ENCODE data around the gene CD300H.
A peak's percentile ranks its signal among the peaks of the same experiment; 100 is the strongest.

Gene CD300H

GRCh38 chr17:74536890-74537289, 30.4 kb downstream of the CD300H start:
- TF ChIP-seq TAF1 (IDR thresholded peaks at IDR 0.05; ENCODE audit: borderline replicate concordance, low read depth, low read length): no peak
- TF ChIP-seq POLR2AphosphoS5 (IDR thresholded peaks at IDR 0.05; ENCODE audit: low read depth, low read length): no peak
- no peak for TF ChIP-seq POLR2A (IDR thresholded peaks at IDR 0.05; ENCODE audit: low read depth, low read length)
- FAIRE-seq: no peak

GRCh38 chr17:74532115-74532514, 35.2 kb downstream of the CD300H start:
- FAIRE-seq: no peak
- no peak for TF ChIP-seq POLR2A (IDR thresholded peaks at IDR 0.05; ENCODE audit: low read depth, low read length)
- no peak for TF ChIP-seq POLR2AphosphoS5 (IDR thresholded peaks at IDR 0.05; ENCODE audit: low read depth, low read length)
- TF ChIP-seq TAF1 (IDR thresholded peaks at IDR 0.05; ENCODE audit: borderline replicate concordance, low read depth, low read length): no peak
- no peak for DNase-seq (ENCODE audit: insufficient read length)

More at GRCh38 chr17:74536890-74537289, 30.4 kb downstream of the CD300H start:
- no peak for DNase-seq (ENCODE audit: insufficient read length)

- TF ChIP-seq TAF1 (IDR thresholded peaks at IDR 0.05; ENCODE audit: borderline replicate concordance, low read depth, low read length): no peak
- no peak for TF ChIP-seq POLR2A (IDR thresholded peaks at IDR 0.05; ENCODE audit: low read depth, low read length)
- TF ChIP-seq POLR2AphosphoS5 (IDR thresholded peaks at IDR 0.05; ENCODE audit: low read depth, low read length): no peak
- DNase-seq (ENCODE audit: insufficient read length): no peak
- FAIRE-seq: no peak
Measured at GRCh38 chr17:74531231-74531761, 36.0 kb downstream of the CD300H start, which contains the start of gene CD300LB. Gene CD300LB (minus strand): TSS chr17:74531475. CDS start chr17:74531350, 125 bp downstream.

GRCh38 chr17:74530831-74531150, 36.5 kb downstream of the CD300H start:
- DNase-seq (ENCODE audit: insufficient read length): no peak
- TF ChIP-seq POLR2AphosphoS5 (IDR thresholded peaks at IDR 0.05; ENCODE audit: low read depth, low read length): no peak
- TF ChIP-seq POLR2A (IDR thresholded peaks at IDR 0.05; ENCODE audit: low read depth, low read length): no peak
- FAIRE-seq: no peak

GRCh38 chr17:74529243-74529642, 38.1 kb downstream of the CD300H start:
- FAIRE-seq (no peak), DNase-seq (ENCODE audit: insufficient read length) (no peak)
- TF ChIP-seq POLR2AphosphoS5 (IDR thresholded peaks at IDR 0.05; ENCODE audit: low read depth, low read length): no peak
- TF ChIP-seq POLR2A (IDR thresholded peaks at IDR 0.05; ENCODE audit: low read depth, low read length): no peak
- TF ChIP-seq TAF1 (IDR thresholded peaks at IDR 0.05; ENCODE audit: borderline replicate concordance, low read depth, low read length): no peak

GRCh38 chr17:74528491-74529199, 38.7 kb downstream of the CD300H start:
- FAIRE-seq (peak; percentile 76), DNase-seq (ENCODE audit: insufficient read length) (no peak)
- TF ChIP-seq TAF1 (IDR thresholded peaks at IDR 0.05; ENCODE audit: borderline replicate concordance, low read depth, low read length) (no peak), POLR2AphosphoS5 (IDR thresholded peaks at IDR 0.05; ENCODE audit: low read depth, low read length) (no peak), POLR2A (IDR thresholded peaks at IDR 0.05; ENCODE audit: low read depth, low read length) (no peak)

- no peak for TF ChIP-seq TAF1 (IDR thresholded peaks at IDR 0.05; ENCODE audit: borderline replicate concordance, low read depth, low read length)
- no peak for TF ChIP-seq POLR2AphosphoS5 (IDR thresholded peaks at IDR 0.05; ENCODE audit: low read depth, low read length)
- TF ChIP-seq POLR2A (IDR thresholded peaks at IDR 0.05; ENCODE audit: low read depth, low read length): no peak
- FAIRE-seq (no peak), DNase-seq (ENCODE audit: insufficient read length) (no peak)
Measured at GRCh38 chr17:74527756-74528155, 39.6 kb downstream of the CD300H start.

GRCh38 chr17:74527081-74527480, 40.2 kb downstream of the CD300H start:
- no peak for FAIRE-seq
- DNase-seq (ENCODE audit: insufficient read length): no peak

GRCh38 chr17:74526681-74527080, 40.6 kb downstream of the CD300H start:
- TF ChIP-seq POLR2A (IDR thresholded peaks at IDR 0.05; ENCODE audit: low read depth, low read length) (no peak), TAF1 (IDR thresholded peaks at IDR 0.05; ENCODE audit: borderline replicate concordance, low read depth, low read length) (no peak), POLR2AphosphoS5 (IDR thresholded peaks at IDR 0.05; ENCODE audit: low read depth, low read length) (no peak)
- FAIRE-seq (no peak), DNase-seq (ENCODE audit: insufficient read length) (no peak)

More at GRCh38 chr17:74527081-74527480, 40.2 kb downstream of the CD300H start:
- no peak for TF ChIP-seq POLR2A (IDR thresholded peaks at IDR 0.05; ENCODE audit: low read depth, low read length)
- TF ChIP-seq POLR2AphosphoS5 (IDR thresholded peaks at IDR 0.05; ENCODE audit: low read depth, low read length): no peak
- TF ChIP-seq TAF1 (IDR thresholded peaks at IDR 0.05; ENCODE audit: borderline replicate concordance, low read depth, low read length): no peak

- no peak for DNase-seq (ENCODE audit: insufficient read length)
- no peak for TF ChIP-seq TAF1 (IDR thresholded peaks at IDR 0.05; ENCODE audit: borderline replicate concordance, low read depth, low read length)
- no peak for TF ChIP-seq POLR2A (IDR thresholded peaks at IDR 0.05; ENCODE audit: low read depth, low read length)
- TF ChIP-seq POLR2AphosphoS5 (IDR thresholded peaks at IDR 0.05; ENCODE audit: low read depth, low read length): no peak
- no peak for FAIRE-seq
Measured at GRCh38 chr17:74525781-74526288, 41.5 kb downstream of the CD300H start.

- DNase-seq (ENCODE audit: insufficient read length) (no peak), FAIRE-seq (peak; percentile 65)
Measured at GRCh38 chr17:74525465-74525725, 41.9 kb downstream of the CD300H start.

More at GRCh38 chr17:74525465-74525725, 41.9 kb downstream of the CD300H start:
- no peak for TF ChIP-seq TAF1 (IDR thresholded peaks at IDR 0.05; ENCODE audit: borderline replicate concordance, low read depth, low read length)
- TF ChIP-seq POLR2AphosphoS5 (IDR thresholded peaks at IDR 0.05; ENCODE audit: low read depth, low read length): no peak
- no peak for TF ChIP-seq POLR2A (IDR thresholded peaks at IDR 0.05; ENCODE audit: low read depth, low read length)

Measured in GM12892 (cell line).